Neutrophil (primary cell): ENCODE measurements around the gene ADGRD1.

Experiments
- H3K27ac ChIP-seq: fragments of 200-600 bp; sonication (generic); 2 replicates; pipeline ENCODE4 v1.5.1; 2016; ENCODE audit warnings: mild to moderate bottlenecking, moderate library complexity
- H3K27me3 ChIP-seq: fragments of 200-600 bp; sonication (generic); 2 replicates; pipeline ENCODE4 v1.6.0; 2016; ENCODE audit warnings: mild to moderate bottlenecking
- H3K36me3 ChIP-seq: fragments of 200-600 bp; sonication (generic); 2 replicates; pipeline ENCODE4 v1.5.1; 2017
- H3K4me1 ChIP-seq, 2 experiments: fragments of 200-600 bp in 1 of 2; sonication (generic) in 1 of 2; 1 replicate in 1 of 2; 2 replicates in 1 of 2; pipeline versions ENCODE4 v1.5.1 to v1.6.1; 2013 to 2016; ENCODE audit warnings: low read depth in 1 of 2, low read length in 1 of 2, mild to moderate bottlenecking in 1 of 2, moderate library complexity in 1 of 2; ENCODE audit not compliant: control insufficient read depth in 1 of 2, insufficient read depth in 1 of 2
- H3K4me3 ChIP-seq, 2 experiments: fragments of 200-600 bp in 1 of 2; sonication (generic) in 1 of 2; 1 replicate in 1 of 2; 2 replicates in 1 of 2; pipeline ENCODE4 v1.5.1; 2013 to 2016; ENCODE audit warnings: low read depth in 1 of 2, low read length in 1 of 2, mild to moderate bottlenecking in 1 of 2, moderate library complexity in 1 of 2
- H3K9me3 ChIP-seq: fragments of 200-600 bp; sonication (generic); 2 replicates; pipeline ENCODE4 v1.5.1; 2016
- CTCF ChIP-seq: fragments of 200-600 bp; sonication (generic); IDR thresholded peaks from 2 replicates; pipeline ENCODE4 v1.5.1; 2016; ENCODE audit warnings: antibody characterized with exemption

The ADGRD1 gene

GRCh38 chr12:131057211-131057721 lies 103.6 kb downstream of the ADGRD1 start:
- H3K4me1 ChIP-seq, result no peaks in the 10 kb centered on the region
- no peaks in the 10 kb centered on the region for H3K36me3 ChIP-seq
- no peak overlapping the region for H3K4me3 ChIP-seq
- H3K9me3 ChIP-seq, result no peaks in the 10 kb centered on the region
- no peak for TF ChIP-seq CTCF
- H3K27me3 ChIP-seq, result peaks cover 21% of the 10 kb centered on the region
- H3K27ac ChIP-seq, result no peak overlapping the region

- no peak overlapping the region for H3K4me3 ChIP-seq
- TF ChIP-seq CTCF, result no peak
- H3K9me3 ChIP-seq, result no peaks in the 10 kb centered on the region
- peaks cover 21% of the 10 kb centered on the region for H3K27me3 ChIP-seq
- H3K4me1 ChIP-seq, result no peaks in the 10 kb centered on the region
- H3K36me3 ChIP-seq, result no peaks in the 10 kb centered on the region
- no peak overlapping the region for H3K27ac ChIP-seq
Measured at GRCh38 chr12:131057722-131058515, 104.2 kb downstream of the ADGRD1 start.

- no peak for TF ChIP-seq CTCF
- Histone ChIP-seq H3K27ac (no peak overlapping the region), H3K9me3 (no peaks in the 10 kb centered on the region), H3K36me3 (no peaks in the 10 kb centered on the region), H3K27me3 (peaks cover 26% of the 10 kb centered on the region), H3K4me3 (no peak overlapping the region), H3K4me1 (no peaks in the 10 kb centered on the region)
Measured at GRCh38 chr12:131058700-131059099, 105.0 kb downstream of the ADGRD1 start.

GRCh38 chr12:131060011-131060703 lies 106.5 kb downstream of the ADGRD1 start:
- H3K9me3 ChIP-seq, result no peaks in the 10 kb centered on the region
- H3K27ac ChIP-seq, result no peak overlapping the region
- H3K4me1 ChIP-seq, result no peaks in the 10 kb centered on the region
- H3K36me3 ChIP-seq, result no peaks in the 10 kb centered on the region
- TF ChIP-seq CTCF, result no peak
- H3K27me3 ChIP-seq, result peaks cover 27% of the 10 kb centered on the region
- no peak overlapping the region for H3K4me3 ChIP-seq

- H3K27me3 ChIP-seq, result peaks cover 32% of the 10 kb centered on the region
- H3K27ac ChIP-seq, result no peak overlapping the region
- no peak for TF ChIP-seq CTCF
- no peaks in the 10 kb centered on the region for H3K36me3 ChIP-seq
- no peak overlapping the region for H3K4me3 ChIP-seq
- H3K4me1 ChIP-seq, result no peaks in the 10 kb centered on the region
- H3K9me3 ChIP-seq, result no peaks in the 10 kb centered on the region
Measured at GRCh38 chr12:131061041-131061806, 107.5 kb downstream of the ADGRD1 start.
